Osteocyte (in vitro differentiated cells): Measurements from ENCODE around the gene ALPK1. TPM values are rescaled to one million over a fixed set of nuclear protein-coding genes. Genes with fewer than 3 reads are reported as not detected.
"Not testable (repeated sequence)": the region's sequence is repeated elsewhere in the genome, so short reads cannot be mapped to it uniquely, and the experiment has no call there.

ENCODE experiments used
- DNase-seq: peaks from one replicate; pipeline ENCODE4 v3.0.0; 2021; ENCODE audit warnings: mixed read lengths; ENCODE audit not compliant: unreplicated experiment; ENCODE audit errors: extremely low spot score
- H3K27ac Mint-ChIP-seq: one replicate; pipeline ENCODE4 v1.8.0; 2021; ENCODE audit warnings: mild to moderate bottlenecking, mixed read lengths; ENCODE audit not compliant: unreplicated experiment
- H3K27me3 Mint-ChIP-seq: one replicate; pipeline ENCODE4 v1.8.0; 2021; ENCODE audit warnings: mixed read lengths; ENCODE audit not compliant: unreplicated experiment
- H3K36me3 Mint-ChIP-seq: one replicate; pipeline ENCODE4 v1.8.0; 2021; ENCODE audit warnings: mixed read lengths; ENCODE audit not compliant: unreplicated experiment
- H3K4me1 Mint-ChIP-seq: one replicate; pipeline ENCODE4 v1.8.0; 2021; ENCODE audit warnings: mixed read lengths; ENCODE audit not compliant: unreplicated experiment
- H3K4me3 Mint-ChIP-seq: one replicate; pipeline ENCODE4 v1.8.0; 2021; ENCODE audit warnings: mild to moderate bottlenecking, moderate library complexity, mixed read lengths; ENCODE audit not compliant: unreplicated experiment
- H3K9me3 Mint-ChIP-seq: one replicate; pipeline ENCODE4 v1.8.0; 2021; ENCODE audit warnings: mixed read lengths; ENCODE audit not compliant: unreplicated experiment
- total RNA-seq: library from RNA; stranded (reverse); gene quantifications from 2 replicates; pipeline ENCODE4 v1.2.1, GENCODE V29; 2021
- TF ChIP-seq, protein P1 (sequence below): fragments of 200-600 bp; sonication (generic); IDR thresholded peaks from 2 replicates; pipeline ENCODE4 v1.5.0; 2021; ENCODE audit warnings: antibody characterized with exemption, mild to moderate bottlenecking, moderate library complexity

Gene ALPK1
- total RNA-seq, 1 donor from 2014 or later, result 9.1 TPM

DNA sequence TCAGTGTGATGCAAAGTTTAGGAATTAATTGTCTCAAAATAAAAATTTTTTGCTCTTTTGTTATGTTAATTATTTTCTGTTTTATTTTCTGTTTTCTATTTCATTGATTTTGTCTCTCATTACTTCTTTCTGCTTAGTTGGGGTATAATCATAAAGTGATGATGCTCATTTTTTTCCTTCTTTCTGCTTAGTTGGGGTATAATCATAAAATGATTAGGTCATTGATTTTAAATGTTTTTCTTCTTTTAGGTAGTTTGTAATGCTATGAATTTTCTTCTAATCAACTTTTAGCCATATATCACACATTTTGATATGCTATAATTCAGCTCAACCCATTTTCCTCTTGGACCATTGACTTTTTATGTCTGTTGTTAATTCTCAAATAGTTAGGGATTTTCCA is 175.1 kb downstream of the ALPK1 start:
- Mint-ChIP-seq H3K4me1 (no peaks in the 10 kb centered on the region), H3K27ac (no peak overlapping the region), H3K27me3 (peaks cover 4% of the 10 kb centered on the region), H3K9me3 (no peaks in the 10 kb centered on the region), H3K4me3 (no peak overlapping the region), H3K36me3 (no peaks in the 10 kb centered on the region)
- TF ChIP-seq, protein P1, sequence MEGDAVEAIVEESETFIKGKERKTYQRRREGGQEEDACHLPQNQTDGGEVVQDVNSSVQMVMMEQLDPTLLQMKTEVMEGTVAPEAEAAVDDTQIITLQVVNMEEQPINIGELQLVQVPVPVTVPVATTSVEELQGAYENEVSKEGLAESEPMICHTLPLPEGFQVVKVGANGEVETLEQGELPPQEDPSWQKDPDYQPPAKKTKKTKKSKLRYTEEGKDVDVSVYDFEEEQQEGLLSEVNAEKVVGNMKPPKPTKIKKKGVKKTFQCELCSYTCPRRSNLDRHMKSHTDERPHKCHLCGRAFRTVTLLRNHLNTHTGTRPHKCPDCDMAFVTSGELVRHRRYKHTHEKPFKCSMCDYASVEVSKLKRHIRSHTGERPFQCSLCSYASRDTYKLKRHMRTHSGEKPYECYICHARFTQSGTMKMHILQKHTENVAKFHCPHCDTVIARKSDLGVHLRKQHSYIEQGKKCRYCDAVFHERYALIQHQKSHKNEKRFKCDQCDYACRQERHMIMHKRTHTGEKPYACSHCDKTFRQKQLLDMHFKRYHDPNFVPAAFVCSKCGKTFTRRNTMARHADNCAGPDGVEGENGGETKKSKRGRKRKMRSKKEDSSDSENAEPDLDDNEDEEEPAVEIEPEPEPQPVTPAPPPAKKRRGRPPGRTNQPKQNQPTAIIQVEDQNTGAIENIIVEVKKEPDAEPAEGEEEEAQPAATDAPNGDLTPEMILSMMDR, result no peak
- no peak for DNase-seq

- TF ChIP-seq, protein P1, result no peak
- no peaks in the 10 kb centered on the region for H3K36me3 Mint-ChIP-seq
- no peak overlapping the region for H3K4me3 Mint-ChIP-seq
- DNase-seq, result no peak
- no peak overlapping the region for H3K27ac Mint-ChIP-seq
- H3K9me3 Mint-ChIP-seq, result no peaks in the 10 kb centered on the region
- H3K4me1 Mint-ChIP-seq, result no peaks in the 10 kb centered on the region
- H3K27me3 Mint-ChIP-seq, result peaks cover 4% of the 10 kb centered on the region
These were observed 176.8 kb downstream of the ALPK1 start for GRCh38 chr4:112473985-112474384.

- Mint-ChIP-seq H3K4me3 (no peak overlapping the region), H3K9me3 (peaks cover 10% of the 10 kb centered on the region), H3K36me3 (no peaks in the 10 kb centered on the region), H3K4me1 (no peaks in the 10 kb centered on the region), H3K27me3 (peaks cover 8% of the 10 kb centered on the region), H3K27ac (no peak overlapping the region)
- TF ChIP-seq, protein P1, result no peak
- no peak for DNase-seq
These were observed 188.8 kb downstream of the ALPK1 start for GRCh38 chr4:112485930-112486329.

GRCh38 chr4:112490808-112491207 is 193.6 kb downstream of the ALPK1 start:
- not testable (repeated sequence) for H3K4me1 Mint-ChIP-seq, H3K27ac Mint-ChIP-seq, H3K36me3 Mint-ChIP-seq, H3K4me3 Mint-ChIP-seq, DNase-seq
- Mint-ChIP-seq H3K27me3 (peaks cover 12% of the 10 kb centered on the region), H3K9me3 (peaks cover 16% of the 10 kb centered on the region)

Other genes with a start within 250 kb of the ALPK1 start
- gene FAM241A, start 151.9 kb upstream of the ALPK1 start, total RNA-seq, result 0.18 and 0.19 TPM in 2 replicates
- 13.4 and 14.8 TPM in 2 replicates for gene AP1AR, start 65.6 kb upstream of the ALPK1 start, total RNA-seq
- gene TIFA, start 11.5 kb upstream of the ALPK1 start, total RNA-seq, result 3.5 and 4.0 TPM in 2 replicates
- not detected in 2 replicates for gene NEUROG2, start 218.8 kb downstream of the ALPK1 start, total RNA-seq